NCI-H1436 (cell line): ENCODE measurements around the gene TYW1B.
A peak's percentile ranks its signal among the peaks of the same experiment; 100 is the strongest.
"Not testable (repeated sequence)": the region's sequence is repeated elsewhere in the genome, so short reads cannot be mapped to it uniquely, and the experiment has no call there.

ENCODE experiments used
- DNase-seq: peaks from one replicate; lab custom pipeline; 2025; lab: John Stamatoyannopoulos, UW

The TYW1B gene

GRCh38 chr7:72827839-72828591 lies at the start of gene TYW1B:
TYW1B (minus strand) TSS chr7:72828200; CDS start chr7:72828075, 125 bp downstream.
- peak; percentile 96 for DNase-seq

GRCh38 chr7:72867591-72867990 lies 39.6 kb upstream of the TYW1B start:
- not testable (repeated sequence) for DNase-seq

GRCh38 chr7:72858846-72859400 lies 30.9 kb upstream of the TYW1B start:
- DNase-seq = not testable (repeated sequence)

- DNase-seq = not testable (repeated sequence)
Observed at GRCh38 chr7:72857925-72858324, 29.9 kb upstream of the TYW1B start.

- DNase-seq = not testable (repeated sequence)
Observed at GRCh38 chr7:72855261-72855660, 27.3 kb upstream of the TYW1B start.

- not testable (repeated sequence) for DNase-seq
Observed at GRCh38 chr7:72852937-72853336, 24.9 kb upstream of the TYW1B start.

GRCh38 chr7:72850746-72851145 lies 22.7 kb upstream of the TYW1B start:
- not testable (repeated sequence) for DNase-seq

GRCh38 chr7:72844146-72844545 lies 16.1 kb upstream of the TYW1B start:
- DNase-seq = not testable (repeated sequence)

- DNase-seq = not testable (repeated sequence)
Observed at GRCh38 chr7:72843166-72843565, 15.2 kb upstream of the TYW1B start.

- DNase-seq = not testable (repeated sequence)
Observed at GRCh38 chr7:72840966-72841511, 13.0 kb upstream of the TYW1B start.

- not testable (repeated sequence) for DNase-seq
Observed at GRCh38 chr7:72838315-72838714, 10.3 kb upstream of the TYW1B start.

- not testable (repeated sequence) for DNase-seq
Observed at GRCh38 chr7:72837291-72837690, 9.3 kb upstream of the TYW1B start.

- not testable (repeated sequence) for DNase-seq
Observed at GRCh38 chr7:72830567-72830966, 2.6 kb upstream of the TYW1B start.

GRCh38 chr7:72829687-72830354 lies 1.8 kb upstream of the TYW1B start:
- DNase-seq = not testable (repeated sequence)

GRCh38 chr7:72829291-72829686 lies 1.3 kb upstream of the TYW1B start:
- DNase-seq = peak; percentile 97

- DNase-seq = not testable (repeated sequence)
Observed at GRCh38 chr7:72823765-72824732, 4.0 kb downstream of the TYW1B start.

GRCh38 chr7:72822497-72822896 lies 5.5 kb downstream of the TYW1B start:
- DNase-seq = not testable (repeated sequence)

GRCh38 chr7:72818663-72819361 lies 9.2 kb downstream of the TYW1B start:
- DNase-seq = not testable (repeated sequence)

GRCh38 chr7:72817661-72818060 lies 10.3 kb downstream of the TYW1B start:
- not testable (repeated sequence) for DNase-seq

- not testable (repeated sequence) for DNase-seq
Observed at GRCh38 chr7:72816370-72817157, 11.4 kb downstream of the TYW1B start.
